Activated CD4-positive, alpha-beta T cell treated with anti-CD3 and anti-CD28 coated beads, Interleukin-2, amount 50 U/mL, for 16 hours (primary cell): ENCODE data around the gene POU2AF2.
"Not testable (repeated sequence)": the region's sequence is repeated elsewhere in the genome, so short reads cannot be mapped to it uniquely, and the experiment has no call there.

Source experiments
- DNase-seq: peaks from one replicate; pipeline ENCODE4 v3.0.0-alpha.2; 2020

Gene POU2AF2

GRCh38 chr11:111245425-111245824, at the start of gene POU2AF2:
POU2AF2 (plus strand) TSS chr11:111245725; CDS start chr11:111245854, 129 bp downstream.
- DNase-seq: no peak

GRCh38 chr11:111200010-111200534, 45.5 kb upstream of the POU2AF2 start:
- no peak for DNase-seq

GRCh38 chr11:111204211-111204610, 41.3 kb upstream of the POU2AF2 start:
- no peak for DNase-seq

GRCh38 chr11:111205632-111206385, 39.7 kb upstream of the POU2AF2 start:
- peak; percentile 21 for DNase-seq

GRCh38 chr11:111206472-111206871, 39.1 kb upstream of the POU2AF2 start:
- no peak for DNase-seq

GRCh38 chr11:111207213-111207612, 38.3 kb upstream of the POU2AF2 start:
- no peak for DNase-seq

- DNase-seq: no peak
These were observed 35.8 kb upstream of the POU2AF2 start for GRCh38 chr11:111209543-111210355.

GRCh38 chr11:111213256-111213655, 32.3 kb upstream of the POU2AF2 start:
- no peak for DNase-seq

GRCh38 chr11:111220721-111221120, 24.8 kb upstream of the POU2AF2 start:
- DNase-seq: no peak

GRCh38 chr11:111221208-111221607, 24.3 kb upstream of the POU2AF2 start:
- no peak for DNase-seq

- not testable (repeated sequence) for DNase-seq
These were observed 23.6 kb upstream of the POU2AF2 start for GRCh38 chr11:111221936-111222335.

- DNase-seq: peak; percentile 20
These were observed 22.6 kb upstream of the POU2AF2 start for GRCh38 chr11:111222821-111223455.

- no peak for DNase-seq
These were observed 19.6 kb upstream of the POU2AF2 start for GRCh38 chr11:111225881-111226280.

- no peak for DNase-seq
These were observed 15.9 kb upstream of the POU2AF2 start for GRCh38 chr11:111229604-111230003.

GRCh38 chr11:111230122-111230465, 15.4 kb upstream of the POU2AF2 start:
- DNase-seq: no peak

GRCh38 chr11:111231836-111232235, 13.7 kb upstream of the POU2AF2 start:
- no peak for DNase-seq

GRCh38 chr11:111236383-111236782, 9.1 kb upstream of the POU2AF2 start:
- DNase-seq: no peak

- DNase-seq: no peak
These were observed 7.6 kb upstream of the POU2AF2 start for GRCh38 chr11:111237926-111238325.

- DNase-seq: no peak
These were observed 1.4 kb downstream of the POU2AF2 start for GRCh38 chr11:111246956-111247355.

GRCh38 chr11:111250936-111251335, 5.4 kb downstream of the POU2AF2 start:
- no peak for DNase-seq

GRCh38 chr11:111253131-111253530, 7.6 kb downstream of the POU2AF2 start:
- DNase-seq: no peak

- DNase-seq: no peak
These were observed 8.1 kb downstream of the POU2AF2 start for GRCh38 chr11:111253630-111254029.

GRCh38 chr11:111258046-111258445, 12.5 kb downstream of the POU2AF2 start:
- DNase-seq: no peak

- no peak for DNase-seq
These were observed 14.4 kb downstream of the POU2AF2 start for GRCh38 chr11:111259896-111260295.
